Loucy (cell line): ENCODE results near the gene SLCO4A1.

Experiments
- H2AFZ ChIP-seq: fragments of 200-600 bp; sonication (generic); 2 replicates; pipeline ENCODE4 v1.6.0; 2016; ENCODE audit warnings: antibody characterized with exemption, mild to moderate bottlenecking, low read length, moderate library complexity
- H3F3A ChIP-seq: fragments of 200-600 bp; 2 replicates; pipeline ENCODE4 v1.6.0; 2016; ENCODE audit warnings: antibody characterized with exemption, low read depth, mild to moderate bottlenecking
- H3K27me3 ChIP-seq: fragments of 200-600 bp; sonication (generic); 2 replicates; pipeline ENCODE4 v1.6.1; 2014; ENCODE audit warnings: low read length, mild to moderate bottlenecking; ENCODE audit not compliant: insufficient read depth, poor library complexity, severe bottlenecking
- H3K36me3 ChIP-seq: fragments of 200-600 bp; sonication (generic); 2 replicates; pipeline ENCODE4 v1.6.1; 2016; ENCODE audit warnings: low read length; ENCODE audit not compliant: insufficient read depth
- H3K4me1 ChIP-seq: fragments of 200-600 bp; sonication (generic); 2 replicates; pipeline ENCODE4 v1.5.1; 2014; ENCODE audit warnings: low read length, mild to moderate bottlenecking; ENCODE audit not compliant: insufficient read depth, poor library complexity, severe bottlenecking
- H3K4me2 ChIP-seq: fragments of 200-600 bp; sonication (generic); 2 replicates; pipeline ENCODE4 v1.6.0; 2014; ENCODE audit warnings: antibody characterized with exemption, low read length, low read depth, mild to moderate bottlenecking; ENCODE audit not compliant: poor library complexity, severe bottlenecking
- H3K4me3 ChIP-seq: fragments of 200-600 bp; sonication (generic); 2 replicates; pipeline ENCODE4 v1.5.1; 2014; ENCODE audit warnings: low read length, mild to moderate bottlenecking, mixed read lengths; ENCODE audit not compliant: poor library complexity, severe bottlenecking
- H3K79me2 ChIP-seq: fragments of 200-600 bp; sonication (generic); 2 replicates; pipeline ENCODE4 v1.6.1; 2014; ENCODE audit warnings: low read length; ENCODE audit not compliant: insufficient read depth
- H3K9ac ChIP-seq: fragments of 200-600 bp; sonication (generic); 2 replicates; pipeline ENCODE4 v1.6.0; 2014; ENCODE audit warnings: mild to moderate bottlenecking, low read depth, low read length, moderate library complexity; ENCODE audit not compliant: poor library complexity, severe bottlenecking
- H3K9me2 ChIP-seq: fragments of 200-600 bp; sonication (generic); replicated peaks from 2 replicates; pipeline ENCODE4 v1.6.1; 2016; ENCODE audit warnings: low read depth, low read length, mixed read lengths
- H3K9me3 ChIP-seq: fragments of 200-600 bp; sonication (generic); 2 replicates; pipeline ENCODE4 v1.6.1; 2014; ENCODE audit warnings: mild to moderate bottlenecking, antibody characterized with exemption, low read length, low read depth; ENCODE audit not compliant: insufficient read depth
- H4K20me1 ChIP-seq: fragments of 200-600 bp; sonication (generic); 2 replicates; pipeline ENCODE4 v1.6.0; 2014; ENCODE audit warnings: antibody characterized with exemption, low read length, mild to moderate bottlenecking; ENCODE audit not compliant: insufficient read depth, poor library complexity, severe bottlenecking
- EZH2phosphoT487 ChIP-seq: fragments of 200-600 bp; IDR thresholded peaks from 2 replicates; pipeline ENCODE4 v1.6.1; 2018; ENCODE audit warnings: antibody characterized with exemption, mild to moderate bottlenecking, moderate library complexity, borderline replicate concordance
- TF ChIP-seq, protein P1 (sequence below): fragments of 200-600 bp; sonication (generic); conservative IDR thresholded peaks from 2 replicates; pipeline ENCODE4 v1.5.1; 2014; ENCODE audit warnings: mild to moderate bottlenecking, antibody characterized with exemption, low read length

Gene SLCO4A1

GRCh38 chr20:62701161-62702012 lies 59.1 kb downstream of the SLCO4A1 start:
- no peaks in the 10 kb centered on the region for H3K79me2 ChIP-seq
- no peaks in the 10 kb centered on the region for H3K9me3 ChIP-seq
- H3K4me2 ChIP-seq, result no peak overlapping the region
- H3K36me3 ChIP-seq, result no peaks in the 10 kb centered on the region
- H3K27me3 ChIP-seq, result no peaks in the 10 kb centered on the region
- H3K4me3 ChIP-seq, result no peak overlapping the region
- H4K20me1 ChIP-seq, result no peaks in the 10 kb centered on the region
- TF ChIP-seq, protein P1, sequence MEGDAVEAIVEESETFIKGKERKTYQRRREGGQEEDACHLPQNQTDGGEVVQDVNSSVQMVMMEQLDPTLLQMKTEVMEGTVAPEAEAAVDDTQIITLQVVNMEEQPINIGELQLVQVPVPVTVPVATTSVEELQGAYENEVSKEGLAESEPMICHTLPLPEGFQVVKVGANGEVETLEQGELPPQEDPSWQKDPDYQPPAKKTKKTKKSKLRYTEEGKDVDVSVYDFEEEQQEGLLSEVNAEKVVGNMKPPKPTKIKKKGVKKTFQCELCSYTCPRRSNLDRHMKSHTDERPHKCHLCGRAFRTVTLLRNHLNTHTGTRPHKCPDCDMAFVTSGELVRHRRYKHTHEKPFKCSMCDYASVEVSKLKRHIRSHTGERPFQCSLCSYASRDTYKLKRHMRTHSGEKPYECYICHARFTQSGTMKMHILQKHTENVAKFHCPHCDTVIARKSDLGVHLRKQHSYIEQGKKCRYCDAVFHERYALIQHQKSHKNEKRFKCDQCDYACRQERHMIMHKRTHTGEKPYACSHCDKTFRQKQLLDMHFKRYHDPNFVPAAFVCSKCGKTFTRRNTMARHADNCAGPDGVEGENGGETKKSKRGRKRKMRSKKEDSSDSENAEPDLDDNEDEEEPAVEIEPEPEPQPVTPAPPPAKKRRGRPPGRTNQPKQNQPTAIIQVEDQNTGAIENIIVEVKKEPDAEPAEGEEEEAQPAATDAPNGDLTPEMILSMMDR, result no peak
- TF ChIP-seq EZH2phosphoT487, result no peak
- H3K9ac ChIP-seq, result no peak overlapping the region
- no peaks in the 10 kb centered on the region for H3F3A ChIP-seq
- H2AFZ ChIP-seq, result no peak overlapping the region
- H3K4me1 ChIP-seq, result no peaks in the 10 kb centered on the region
- no peaks in the 10 kb centered on the region for H3K9me2 ChIP-seq

GRCh38 chr20:62702013-62702300 lies 59.7 kb downstream of the SLCO4A1 start:
- no peaks in the 10 kb centered on the region for H3K4me1 ChIP-seq
- no peaks in the 10 kb centered on the region for H3K9me3 ChIP-seq
- H4K20me1 ChIP-seq, result no peaks in the 10 kb centered on the region
- no peak overlapping the region for H2AFZ ChIP-seq
- H3K4me3 ChIP-seq, result no peak overlapping the region
- no peaks in the 10 kb centered on the region for H3K27me3 ChIP-seq
- no peak overlapping the region for H3K4me2 ChIP-seq
- TF ChIP-seq, protein P1, result no peak
- no peak overlapping the region for H3K9ac ChIP-seq
- H3K36me3 ChIP-seq, result no peaks in the 10 kb centered on the region
- H3K9me2 ChIP-seq, result no peaks in the 10 kb centered on the region
- H3K79me2 ChIP-seq, result no peaks in the 10 kb centered on the region
- H3F3A ChIP-seq, result no peaks in the 10 kb centered on the region

- H3K79me2 ChIP-seq, result no peaks in the 10 kb centered on the region
- H3K9me2 ChIP-seq, result no peaks in the 10 kb centered on the region
- no peaks in the 10 kb centered on the region for H3F3A ChIP-seq
- no peak overlapping the region for H3K4me2 ChIP-seq
- H4K20me1 ChIP-seq, result no peaks in the 10 kb centered on the region
- no peak overlapping the region for H2AFZ ChIP-seq
- H3K4me1 ChIP-seq, result no peaks in the 10 kb centered on the region
- TF ChIP-seq, protein P1, result no peak; the same call in 1 of the 2 replicates
- TF ChIP-seq EZH2phosphoT487, result no peak
- H3K9me3 ChIP-seq, result no peaks in the 10 kb centered on the region
- H3K27me3 ChIP-seq, result no peaks in the 10 kb centered on the region
- H3K36me3 ChIP-seq, result no peaks in the 10 kb centered on the region
- H3K4me3 ChIP-seq, result no peak overlapping the region
- H3K9ac ChIP-seq, result no peak overlapping the region
Observed at GRCh38 chr20:62702895-62703852, 60.9 kb downstream of the SLCO4A1 start.
